Body of pancreas (tissue), 4 donors: Measurements from ENCODE around the gene ICA1L.

Experiments used
- CTCF ChIP-seq, 7 experiments: fragments of 450-650 bp in 4 of 7; fragments of 200-600 bp in 3 of 7; sonication (generic) in 3 of 7; IDR thresholded peaks; one replicate each; pipeline ENCODE4 v1.5.1; 2016 to 2019; ENCODE audit warnings: antibody characterized with exemption in 7 of 7
- POLR2A ChIP-seq, 3 donors: fragments of 450-650 bp; IDR thresholded peaks; one replicate each; pipeline ENCODE4 v1.6.1; 2016; ENCODE audit warnings: antibody characterized with exemption in 3 of 3, mild to moderate bottlenecking in 2 of 3

GRCh38 chr2:202773301-202773973 is 98.1 kb downstream of the ICA1L start:
- TF ChIP-seq CTCF (IDR thresholded peaks at IDR 0.05) (no peak), POLR2A (IDR thresholded peaks at IDR 0.05) (no peak)
